Fibroblast of lung (primary cell): ENCODE results near the gene SUMO1. TPM values are rescaled to one million over a fixed set of nuclear protein-coding genes. Genes with fewer than 3 reads are reported as not detected.
A peak's percentile ranks its signal among the peaks of the same experiment; 100 is the strongest.

Experiments
- DNase-seq, 2 donors: peaks; one replicate each; pipeline versions ENCODE4 v3.0.0 to v3.0.0-alpha.2; 2010; ENCODE audit warnings: low read depth in 2 of 2
- H2AFZ ChIP-seq: 2 replicates; pipeline ENCODE4 v1.5.1; 2012; ENCODE audit warnings: low read length, control low read depth, inconsistent platforms
- H3K27ac ChIP-seq: 2 replicates; pipeline ENCODE4 v1.5.1; 2011; ENCODE audit warnings: low read length, control low read depth; ENCODE audit not compliant: insufficient read depth
- H3K27me3 ChIP-seq: 2 replicates; pipeline ENCODE4 v1.5.1; 2011; ENCODE audit warnings: mild to moderate bottlenecking, low read length; ENCODE audit not compliant: control insufficient read depth, insufficient read depth
- H3K36me3 ChIP-seq: 2 replicates; pipeline ENCODE4 v1.5.1; 2011; ENCODE audit warnings: low read length; ENCODE audit not compliant: control insufficient read depth, insufficient read depth
- H3K4me1 ChIP-seq: 2 replicates; pipeline ENCODE4 v1.5.1; 2011; ENCODE audit warnings: low read length; ENCODE audit not compliant: control insufficient read depth, insufficient read depth; ENCODE audit errors: extremely low read depth
- H3K4me2 ChIP-seq: 2 replicates; pipeline ENCODE4 v1.5.1; 2011; ENCODE audit warnings: low read length, control low read depth; ENCODE audit not compliant: insufficient read depth; ENCODE audit errors: extremely low read depth
- H3K4me3 ChIP-seq, 4 experiments: fragments of 200-600 bp in 1 of 4; sonication (generic) in 1 of 4; replicated peaks in 1 of 4; 2 replicates each; pipeline ENCODE4 v1.5.1; 2011 to 2016; ENCODE audit warnings: low read length in 4 of 4, low read depth in 3 of 4, mild to moderate bottlenecking in 3 of 4, control low read depth in 2 of 4, inconsistent platforms in 1 of 4, mixed read lengths in 1 of 4; ENCODE audit not compliant: insufficient read depth in 1 of 4; ENCODE audit errors: control extremely low read depth in 1 of 4
- H3K79me2 ChIP-seq: 2 replicates; pipeline ENCODE4 v1.5.1; 2012; ENCODE audit warnings: mild to moderate bottlenecking, low read length, inconsistent platforms; ENCODE audit not compliant: control insufficient read depth, insufficient read depth
- H3K9ac ChIP-seq: 2 replicates; pipeline ENCODE4 v1.5.1; 2011; ENCODE audit warnings: mild to moderate bottlenecking, low read length, control low read depth; ENCODE audit not compliant: insufficient read depth
- H3K9me3 ChIP-seq: 2 replicates; pipeline ENCODE4 v1.5.1; 2012; ENCODE audit warnings: low read depth, low read length; ENCODE audit not compliant: control insufficient read depth, insufficient read depth
- H4K20me1 ChIP-seq: 2 replicates; pipeline ENCODE4 v1.5.1; 2011; ENCODE audit warnings: low read length; ENCODE audit not compliant: control insufficient read depth, insufficient read depth; ENCODE audit errors: extremely low read depth
- EZH2 ChIP-seq: IDR thresholded peaks from 2 replicates; pipeline ENCODE4 v1.5.1; 2012; ENCODE audit warnings: low read length, control low read depth, mild to moderate bottlenecking; ENCODE audit errors: missing control alignments
- polyA plus RNA-seq, 2 donors: library from polyadenylated mRNA; depleted of rRNA in 1 of 2; stranded (reverse) in 1 of 2; unstranded in 1 of 2; fragments of >200 nt; gene quantifications; 2 replicates each; pipeline ENCODE4 v1.2.1, GENCODE V29; 2011 to 2012; ENCODE audit warnings: missing spikeins in 1 of 2
- total RNA-seq: library from RNA; depleted of rRNA; stranded (reverse); fragments of >200 nt; gene quantifications from 2 replicates; pipeline ENCODE4 v1.2.1, GENCODE V29; 2014
- TF ChIP-seq, protein P1 (sequence below), 2 donors: IDR thresholded peaks in 1 of 2; conservative IDR thresholded peaks in 1 of 2; 1 replicate in 1 of 2; 2 replicates in 1 of 2; pipeline ENCODE4 v1.5.1; 2011 to 2012; ENCODE audit warnings: low read length in 2 of 2, control low read depth in 1 of 2, inconsistent platforms in 1 of 2, low read depth in 1 of 2, mild to moderate bottlenecking in 1 of 2

The SUMO1 gene
- total and polyA plus RNA-seq, 2 donors (not counting 1 experiment from before 2014, with no cell fraction given), result 107 to 170 TPM

DNA sequence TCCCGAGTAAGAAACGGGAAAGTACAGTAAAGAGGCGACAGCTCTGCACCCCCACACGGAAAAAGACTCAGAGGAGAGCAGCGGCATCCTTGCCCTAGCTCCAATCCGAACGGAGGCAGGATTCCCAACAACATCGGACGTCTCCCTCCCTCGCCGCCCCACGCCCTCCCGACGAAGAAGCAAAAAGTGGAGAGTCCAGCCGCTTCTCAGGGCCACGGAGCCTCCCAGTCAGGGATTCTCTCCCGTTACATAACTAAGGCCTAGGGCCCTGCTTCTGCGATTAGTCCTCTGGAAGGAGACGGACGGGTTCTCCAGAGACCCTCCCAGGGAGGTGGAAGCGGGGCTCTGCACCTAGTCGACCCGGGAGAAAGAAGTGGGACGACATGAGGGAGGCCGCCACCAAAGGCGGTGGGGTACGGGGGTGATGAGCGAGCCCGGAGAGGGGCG is 587 bp downstream of the SUMO1 start:
- H2AFZ ChIP-seq, result peak overlapping the region; percentile 52
- H3K4me3 ChIP-seq, result peak overlapping the region; percentile 88 to 99 (median 94)
- H3K4me1 ChIP-seq, result no peaks in the 10 kb centered on the region
- H3K9me3 ChIP-seq, result no peaks in the 10 kb centered on the region
- no peaks in the 10 kb centered on the region for H3K27me3 ChIP-seq
- DNase-seq, result peak; percentile 38 to 64
- peak overlapping the region; percentile 77 for H3K9ac ChIP-seq
- no peaks in the 10 kb centered on the region for H3K36me3 ChIP-seq
- peaks cover 51% of the 10 kb centered on the region for H3K79me2 ChIP-seq
- TF ChIP-seq, protein P1, sequence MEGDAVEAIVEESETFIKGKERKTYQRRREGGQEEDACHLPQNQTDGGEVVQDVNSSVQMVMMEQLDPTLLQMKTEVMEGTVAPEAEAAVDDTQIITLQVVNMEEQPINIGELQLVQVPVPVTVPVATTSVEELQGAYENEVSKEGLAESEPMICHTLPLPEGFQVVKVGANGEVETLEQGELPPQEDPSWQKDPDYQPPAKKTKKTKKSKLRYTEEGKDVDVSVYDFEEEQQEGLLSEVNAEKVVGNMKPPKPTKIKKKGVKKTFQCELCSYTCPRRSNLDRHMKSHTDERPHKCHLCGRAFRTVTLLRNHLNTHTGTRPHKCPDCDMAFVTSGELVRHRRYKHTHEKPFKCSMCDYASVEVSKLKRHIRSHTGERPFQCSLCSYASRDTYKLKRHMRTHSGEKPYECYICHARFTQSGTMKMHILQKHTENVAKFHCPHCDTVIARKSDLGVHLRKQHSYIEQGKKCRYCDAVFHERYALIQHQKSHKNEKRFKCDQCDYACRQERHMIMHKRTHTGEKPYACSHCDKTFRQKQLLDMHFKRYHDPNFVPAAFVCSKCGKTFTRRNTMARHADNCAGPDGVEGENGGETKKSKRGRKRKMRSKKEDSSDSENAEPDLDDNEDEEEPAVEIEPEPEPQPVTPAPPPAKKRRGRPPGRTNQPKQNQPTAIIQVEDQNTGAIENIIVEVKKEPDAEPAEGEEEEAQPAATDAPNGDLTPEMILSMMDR (conservative IDR thresholded peaks at IDR 0.05 in 1 of 2, IDR thresholded peaks at IDR 0.05 in 1 of 2; ENCODE audit: low read depth in 1 of 2, low read length in 2 of 2), result no peak
- no peak for TF ChIP-seq EZH2
- peaks cover 3% of the 10 kb centered on the region for H4K20me1 ChIP-seq
- peak overlapping the region; percentile 64 for H3K4me2 ChIP-seq
- peak overlapping the region; percentile 84 for H3K27ac ChIP-seq

DNA sequence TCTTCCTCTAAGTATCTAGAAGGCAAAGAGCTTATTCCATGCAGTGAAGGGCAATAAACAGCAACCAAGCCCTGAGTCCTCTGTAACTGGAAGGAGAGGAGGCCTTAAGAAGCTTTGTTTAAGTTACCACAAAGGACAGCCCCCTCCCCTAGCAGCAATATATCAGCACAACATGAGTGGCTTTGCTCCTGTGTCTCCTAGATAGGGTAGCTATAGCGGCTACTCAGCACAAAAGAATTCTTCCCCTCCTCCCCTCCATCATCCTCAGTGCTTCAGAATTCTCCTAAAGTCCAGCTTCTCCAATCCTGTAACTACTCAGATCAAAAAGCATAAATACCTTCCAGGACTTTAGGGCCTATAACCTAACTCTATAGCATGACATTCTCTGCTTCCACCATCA is 16.5 kb downstream of the SUMO1 start:
- peak; percentile 19 to 67 for DNase-seq
- H3K79me2 ChIP-seq, result peaks cover 38% of the 10 kb centered on the region
- no peaks in the 10 kb centered on the region for H3K9me3 ChIP-seq
- no peak overlapping the region for H3K4me3 ChIP-seq
- no peak overlapping the region for H3K27ac ChIP-seq
- H3K4me2 ChIP-seq, result no peak overlapping the region
- no peaks in the 10 kb centered on the region for H4K20me1 ChIP-seq
- peaks cover 3% of the 10 kb centered on the region for H3K4me1 ChIP-seq
- no peaks in the 10 kb centered on the region for H3K27me3 ChIP-seq
- H2AFZ ChIP-seq, result no peak overlapping the region
- no peak overlapping the region for H3K9ac ChIP-seq
- no peaks in the 10 kb centered on the region for H3K36me3 ChIP-seq
- no peak for TF ChIP-seq EZH2
- TF ChIP-seq, protein P1 (conservative IDR thresholded peaks at IDR 0.05 in 1 of 2, IDR thresholded peaks at IDR 0.05 in 1 of 2; ENCODE audit: low read depth in 1 of 2, low read length in 2 of 2), result no peak

DNA sequence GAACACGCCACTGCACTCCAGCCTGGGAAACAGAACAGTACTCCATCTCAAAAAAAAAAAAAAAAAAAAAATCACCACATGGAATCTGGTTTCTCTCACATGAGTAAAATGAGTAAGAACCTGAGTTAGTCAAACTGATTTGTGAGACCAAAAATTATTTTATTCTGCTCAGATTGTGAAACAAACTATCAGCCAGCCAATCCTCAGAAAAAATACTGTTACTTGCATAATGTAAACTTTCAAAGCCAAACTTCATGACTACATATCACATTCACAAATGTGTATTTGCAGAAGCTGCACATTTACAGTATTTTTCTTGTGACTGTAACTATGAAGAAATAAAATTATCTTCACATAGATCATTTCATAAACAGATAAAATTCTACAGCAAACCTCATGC is 23.2 kb downstream of the SUMO1 start:
- Histone ChIP-seq H3K27ac (no peak overlapping the region), H3K36me3 (no peaks in the 10 kb centered on the region), H3K27me3 (no peaks in the 10 kb centered on the region), H3K4me2 (no peak overlapping the region), H3K9ac (no peak overlapping the region), H4K20me1 (no peaks in the 10 kb centered on the region), H3K9me3 (no peaks in the 10 kb centered on the region), H3K4me3 (no peak overlapping the region), H3K4me1 (no peaks in the 10 kb centered on the region), H2AFZ (no peak overlapping the region), H3K79me2 (peaks cover 6% of the 10 kb centered on the region)
- peak in 1 of 2 donors; percentile 63 for DNase-seq
- TF ChIP-seq, protein P1 (conservative IDR thresholded peaks at IDR 0.05 in 1 of 2, IDR thresholded peaks at IDR 0.05 in 1 of 2; ENCODE audit: low read depth in 1 of 2, low read length in 2 of 2), result no peak
- no peak for TF ChIP-seq EZH2
